Fibroblast of skin of left quadriceps (primary cell): ENCODE measurements around the gene KCNA1.

Experiments used
- DNase-seq, 2 experiments: peaks; one replicate each; pipeline ENCODE4 v3.0.0-alpha.2; 2013; ENCODE audit warnings: low read depth in 2 of 2

KCNA1 gene

GRCh38 chr12:4960547-4960946 lies 50.8 kb downstream of the KCNA1 start:
- DNase-seq: no peak

GRCh38 chr12:4961311-4961710 lies 51.6 kb downstream of the KCNA1 start:
- DNase-seq: no peak

GRCh38 chr12:4962539-4963486 lies 53.1 kb downstream of the KCNA1 start:
- no peak for DNase-seq
